ENCODE data around the gene CES2. TPM values are rescaled to one million over a fixed set of nuclear protein-coding genes. Genes with fewer than 3 reads are reported as not detected.

CES2 gene
- total RNA-seq, 1 experiment from 2014 or later = 35.4 TPM

DNA sequence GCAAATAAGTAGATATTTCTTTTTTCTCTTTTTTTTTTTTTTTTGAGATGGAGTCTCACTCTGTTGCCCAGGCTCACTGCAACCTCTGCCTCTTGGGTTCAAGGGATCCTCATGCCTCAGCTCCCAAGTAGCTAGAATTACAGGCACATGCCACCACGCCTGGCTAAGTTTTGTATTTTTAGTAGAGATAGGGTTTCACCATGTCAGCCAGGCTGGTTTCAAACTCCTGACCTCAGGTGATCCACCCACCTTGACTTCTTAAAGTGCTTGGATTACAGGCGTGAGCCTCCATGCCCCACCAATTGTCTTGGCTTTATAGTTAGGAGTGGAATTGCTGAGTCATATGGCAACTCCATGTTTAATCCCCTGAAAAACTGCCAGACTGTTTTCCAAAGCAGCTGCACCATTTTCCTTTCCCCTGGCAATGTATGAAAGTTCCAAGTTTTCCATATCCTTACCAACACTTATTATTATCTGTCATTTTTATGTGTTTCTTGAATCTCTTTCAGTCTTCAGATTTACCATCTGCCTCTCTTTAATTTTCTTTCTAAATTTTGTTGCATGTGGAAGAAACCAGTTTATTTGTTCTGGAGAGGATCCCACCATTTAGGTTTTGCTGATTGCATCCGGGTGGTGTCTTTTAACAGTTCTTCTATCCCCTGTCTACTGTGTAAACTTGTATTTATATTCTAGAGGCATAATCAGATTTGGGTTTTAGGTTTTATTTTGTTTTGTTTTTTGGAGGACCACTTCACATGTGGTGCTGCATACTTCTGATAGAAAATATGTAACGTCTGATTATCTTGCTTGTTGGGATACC is 15.9 kb downstream of the CES2 start:
- Histone ChIP-seq H3K27me3 (ENCODE audit: insufficient read depth, low read length) (no peaks in the 10 kb centered on the region), H3K36me3 (ENCODE audit: control insufficient read depth in 1 of 2, insufficient read depth in 2 of 2, low read length in 2 of 2) (no peaks in the 10 kb centered on the region), H3K4me3 (replicated peaks in 1 of 2; ENCODE audit: low read depth in 1 of 2, low read length in 2 of 2) (no peak overlapping the region), H4K20me1 (ENCODE audit: insufficient read depth) (no peaks in the 10 kb centered on the region), H3K9ac (ENCODE audit: low read length) (no peak overlapping the region), H3K4me1 (ENCODE audit: control insufficient read depth in 1 of 2, insufficient read depth in 2 of 2, low read length in 2 of 2) (peaks cover 11 to 18% of the 10 kb centered on the region in 2 experiments; a peak in 3 of 4 replicates), H3K4me2 (ENCODE audit: low read length) (no peak overlapping the region), H2AFZ (ENCODE audit: low read depth, low read length, poor library complexity, severe bottlenecking) (no peak overlapping the region), H3K9me3 (ENCODE audit: control insufficient read depth in 1 of 2, insufficient read depth in 1 of 2, low read depth in 1 of 2, low read length in 2 of 2) (peaks cover 0 to 6% of the 10 kb centered on the region in 2 experiments; a peak in 1 of 4 replicates), H3K9me2 (ENCODE audit: insufficient read depth) (no peaks in the 10 kb centered on the region), H3K79me2 (ENCODE audit: insufficient read depth, low read length) (no peaks in the 10 kb centered on the region), H3K27ac (ENCODE audit: low read depth, low read length) (no peak overlapping the region)
- no peak for DNase-seq (ENCODE audit: low read depth, low spot score)
- ATAC-seq = no peak
- ChIA-PET RAD21 (ENCODE audit: low non-redundant PET in 1 of 2, low total read pairs in 2 of 2, uncharacterized antibody in 2 of 2, unreplicated experiment in 2 of 2) (no interaction called here), CTCF (interaction anchor here (2.2 kb wide), 1 partner anchor 10 kb away, joined by 8 read pairs; the partner anchor contains the start of gene CES3), POLR2A (no interaction called here)
- intact Hi-C loops (cut with micrococcal nuclease) = loop anchor here (5.0 to 10.0 kb wide), 3 partner anchors 54 to 714 kb away; partner anchors contain the start of genes ACD, C16orf86, ENKD1 and FBXL8
- BruUV-seq (replicated peaks) = no TSS peak
- TF ChIP-seq, protein P1, sequence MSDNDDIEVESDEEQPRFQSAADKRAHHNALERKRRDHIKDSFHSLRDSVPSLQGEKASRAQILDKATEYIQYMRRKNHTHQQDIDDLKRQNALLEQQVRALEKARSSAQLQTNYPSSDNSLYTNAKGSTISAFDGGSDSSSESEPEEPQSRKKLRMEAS (IDR thresholded peaks at IDR 0.05) = no peak
- 0 out of 2 replicates have a peak, but pooled peaks have one; percentile 23 for TF ChIP-seq CBX3 (IDR thresholded peaks at IDR 0.05; ENCODE audit: low read depth)

DNA sequence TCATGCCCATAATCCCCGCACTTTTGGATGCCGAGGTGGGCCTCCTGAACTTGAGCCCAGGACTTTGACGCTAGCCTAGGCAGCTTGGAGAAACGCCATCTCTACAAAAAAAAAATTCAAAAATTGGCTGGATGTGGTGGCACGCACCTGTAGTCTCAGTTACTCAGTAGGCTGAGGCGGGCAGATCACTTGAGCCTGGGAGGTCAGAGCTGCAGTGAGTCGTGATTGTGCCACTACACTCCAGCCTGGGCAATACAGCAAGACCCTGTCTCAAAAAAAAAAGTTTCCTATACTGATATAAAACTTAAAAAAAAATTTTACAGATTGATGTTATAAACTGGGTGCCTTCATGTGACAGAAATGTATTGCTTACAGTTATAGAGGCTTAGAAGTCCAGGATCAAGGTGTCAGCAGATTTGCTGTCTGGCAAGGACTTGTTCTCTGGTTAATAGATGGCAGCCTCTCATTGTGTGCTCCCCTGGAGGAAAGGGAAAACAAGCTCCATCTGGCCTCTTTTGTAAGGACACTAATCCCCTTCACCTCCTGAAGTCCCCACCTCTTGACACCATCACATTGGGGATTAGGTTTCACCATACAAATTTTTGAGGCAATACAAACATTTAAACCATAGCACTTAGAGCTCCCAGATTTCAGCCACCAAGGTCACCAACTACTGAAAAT is 17.3 kb downstream of the CES2 start:
- CTCF ChIA-PET = interaction anchor here (2.2 kb wide), 1 partner anchor 8 kb away, joined by 8 read pairs; the partner anchor contains the start of gene CES3
- Histone ChIP-seq H2AFZ (ENCODE audit: low read depth, low read length, poor library complexity, severe bottlenecking) (no peak overlapping the region), H3K36me3 (ENCODE audit: control insufficient read depth in 1 of 2, insufficient read depth in 2 of 2, low read length in 2 of 2) (no peaks in the 10 kb centered on the region), H3K9ac (ENCODE audit: low read length) (no peak overlapping the region), H3K27ac (ENCODE audit: low read depth, low read length) (no peak overlapping the region), H4K20me1 (ENCODE audit: insufficient read depth) (no peaks in the 10 kb centered on the region), H3K9me2 (ENCODE audit: insufficient read depth) (no peaks in the 10 kb centered on the region), H3K4me3 (replicated peaks in 1 of 2; ENCODE audit: low read depth in 1 of 2, low read length in 2 of 2) (no peak overlapping the region), H3K79me2 (ENCODE audit: insufficient read depth, low read length) (no peaks in the 10 kb centered on the region), H3K4me2 (ENCODE audit: low read length) (no peak overlapping the region), H3K27me3 (ENCODE audit: insufficient read depth, low read length) (no peaks in the 10 kb centered on the region), H3K4me1 (ENCODE audit: control insufficient read depth in 1 of 2, insufficient read depth in 2 of 2, low read length in 2 of 2) (peaks cover 11 to 14% of the 10 kb centered on the region in 2 experiments; a peak in 3 of 4 replicates), H3K9me3 (ENCODE audit: control insufficient read depth in 1 of 2, insufficient read depth in 1 of 2, low read depth in 1 of 2, low read length in 2 of 2) (peaks cover 0 to 6% of the 10 kb centered on the region in 2 experiments; a peak in 1 of 4 replicates)
- RAD21 ChIA-PET (ENCODE audit: low non-redundant PET in 1 of 2, low total read pairs in 2 of 2, uncharacterized antibody in 2 of 2, unreplicated experiment in 2 of 2) = no interaction called here
- BruUV-seq (replicated peaks) = no TSS peak
- intact Hi-C loops (cut with micrococcal nuclease) = loop anchor here (5.0 to 10.0 kb wide), 3 partner anchors 55 to 712 kb away; partner anchors contain the start of genes ACD, C16orf86, ENKD1 and FBXL8
- no peak for DNase-seq (ENCODE audit: low read depth, low spot score)
- POLR2A ChIA-PET = no interaction called here
- ATAC-seq = no peak
- TF ChIP-seq ELF1 (IDR thresholded peaks at IDR 0.05; ENCODE audit: borderline replicate concordance, low read depth) (no peak), POLR2AphosphoS5 (IDR thresholded peaks at IDR 0.05; ENCODE audit: low read depth, low read length) (no peak), SIN3A (IDR thresholded peaks at IDR 0.05; ENCODE audit: low read depth) (no peak), TCF7L2 (IDR thresholded peaks at IDR 0.05; ENCODE audit: borderline replicate concordance, extremely low read depth, insufficient read depth, insufficient read length) (no peak)
- TF ChIP-seq, protein P2, sequence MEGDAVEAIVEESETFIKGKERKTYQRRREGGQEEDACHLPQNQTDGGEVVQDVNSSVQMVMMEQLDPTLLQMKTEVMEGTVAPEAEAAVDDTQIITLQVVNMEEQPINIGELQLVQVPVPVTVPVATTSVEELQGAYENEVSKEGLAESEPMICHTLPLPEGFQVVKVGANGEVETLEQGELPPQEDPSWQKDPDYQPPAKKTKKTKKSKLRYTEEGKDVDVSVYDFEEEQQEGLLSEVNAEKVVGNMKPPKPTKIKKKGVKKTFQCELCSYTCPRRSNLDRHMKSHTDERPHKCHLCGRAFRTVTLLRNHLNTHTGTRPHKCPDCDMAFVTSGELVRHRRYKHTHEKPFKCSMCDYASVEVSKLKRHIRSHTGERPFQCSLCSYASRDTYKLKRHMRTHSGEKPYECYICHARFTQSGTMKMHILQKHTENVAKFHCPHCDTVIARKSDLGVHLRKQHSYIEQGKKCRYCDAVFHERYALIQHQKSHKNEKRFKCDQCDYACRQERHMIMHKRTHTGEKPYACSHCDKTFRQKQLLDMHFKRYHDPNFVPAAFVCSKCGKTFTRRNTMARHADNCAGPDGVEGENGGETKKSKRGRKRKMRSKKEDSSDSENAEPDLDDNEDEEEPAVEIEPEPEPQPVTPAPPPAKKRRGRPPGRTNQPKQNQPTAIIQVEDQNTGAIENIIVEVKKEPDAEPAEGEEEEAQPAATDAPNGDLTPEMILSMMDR (IDR thresholded peaks at IDR 0.05 in 2 of 3, conservative IDR thresholded peaks at IDR 0.05 in 1 of 3; ENCODE audit: borderline replicate concordance in 1 of 3, insufficient read depth in 1 of 3, low read depth in 2 of 3, low read length in 2 of 3) = no peak

Data from HCT116 (cell line).